ENCODE results near the gene SCAMP2. TPM values are rescaled to one million over a fixed set of nuclear protein-coding genes. Genes with fewer than 3 reads are reported as not detected.

Gene SCAMP2
- total RNA-seq, 1 experiment from 2014 or later = 94.4 TPM

DNA sequence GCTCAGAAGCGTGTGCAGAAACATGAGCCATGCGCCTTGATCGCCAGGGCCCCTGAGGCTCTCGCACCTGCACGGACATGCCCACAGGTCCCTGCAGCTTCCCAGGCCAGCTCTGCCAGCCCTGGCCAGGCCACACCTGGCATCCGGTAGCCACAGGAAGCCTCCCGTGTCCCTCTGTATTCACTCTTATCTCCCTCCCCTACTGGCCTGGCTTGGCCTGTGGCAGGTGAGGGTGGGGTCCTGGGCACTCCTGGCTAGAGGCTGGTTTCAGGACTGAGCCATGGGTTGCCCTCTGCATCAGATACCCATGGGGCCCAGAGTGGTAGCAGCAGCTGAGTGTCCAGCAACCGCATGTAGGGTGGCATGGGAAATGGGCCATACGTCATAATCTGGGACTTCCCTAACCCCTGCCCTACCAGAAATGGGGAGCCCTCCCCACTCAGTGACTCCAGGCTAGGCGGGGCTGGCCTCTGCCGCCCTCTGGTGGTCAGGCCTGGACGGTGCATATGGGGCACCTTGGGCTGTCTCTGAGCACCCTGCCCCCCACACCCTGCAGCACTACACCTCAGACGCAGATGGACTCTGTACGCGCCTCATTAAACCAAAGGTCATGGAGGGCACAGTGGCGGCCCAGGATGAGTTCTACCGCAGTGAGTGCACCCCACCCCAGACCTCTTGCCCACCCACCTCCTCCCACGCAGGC, 73.2 kb downstream of the SCAMP2 start:
- POLR2A ChIA-PET (ENCODE audit: low non-redundant PET) = no interaction called here
- peaks cover 40% of the 10 kb centered on the region for H3K36me3 ChIP-seq (ENCODE audit: insufficient read depth, low read length, poor library complexity, severe bottlenecking)
- TF ChIP-seq EZH2 (IDR thresholded peaks at IDR 0.05; ENCODE audit: borderline replicate concordance, low read depth, low read length, poor library complexity, severe bottlenecking) = no peak
- TF ChIP-seq, protein P1, sequence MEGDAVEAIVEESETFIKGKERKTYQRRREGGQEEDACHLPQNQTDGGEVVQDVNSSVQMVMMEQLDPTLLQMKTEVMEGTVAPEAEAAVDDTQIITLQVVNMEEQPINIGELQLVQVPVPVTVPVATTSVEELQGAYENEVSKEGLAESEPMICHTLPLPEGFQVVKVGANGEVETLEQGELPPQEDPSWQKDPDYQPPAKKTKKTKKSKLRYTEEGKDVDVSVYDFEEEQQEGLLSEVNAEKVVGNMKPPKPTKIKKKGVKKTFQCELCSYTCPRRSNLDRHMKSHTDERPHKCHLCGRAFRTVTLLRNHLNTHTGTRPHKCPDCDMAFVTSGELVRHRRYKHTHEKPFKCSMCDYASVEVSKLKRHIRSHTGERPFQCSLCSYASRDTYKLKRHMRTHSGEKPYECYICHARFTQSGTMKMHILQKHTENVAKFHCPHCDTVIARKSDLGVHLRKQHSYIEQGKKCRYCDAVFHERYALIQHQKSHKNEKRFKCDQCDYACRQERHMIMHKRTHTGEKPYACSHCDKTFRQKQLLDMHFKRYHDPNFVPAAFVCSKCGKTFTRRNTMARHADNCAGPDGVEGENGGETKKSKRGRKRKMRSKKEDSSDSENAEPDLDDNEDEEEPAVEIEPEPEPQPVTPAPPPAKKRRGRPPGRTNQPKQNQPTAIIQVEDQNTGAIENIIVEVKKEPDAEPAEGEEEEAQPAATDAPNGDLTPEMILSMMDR (conservative IDR thresholded peaks at IDR 0.05; ENCODE audit: low read depth, low read length) = peak; percentile 93
- DNase-seq (ENCODE audit: low spot score) = peak; percentile 69
- H3K4me3 ChIP-seq (ENCODE audit: low read depth, low read length, poor library complexity, severe bottlenecking) = no peak overlapping the region
- no peaks in the 10 kb centered on the region for H3K27me3 ChIP-seq (replicated peaks; ENCODE audit: insufficient read depth, low read depth, low read length, poor library complexity)
- intact Hi-C loops (cut with micrococcal nuclease; ENCODE audit: unreplicated experiment) = loop anchor here (1.0 kb wide), 1 partner anchor 29 kb away; no protein-coding TSS in a partner anchor
- no peak overlapping the region for H3K27ac ChIP-seq (ENCODE audit: low read depth, low read length, poor library complexity, severe bottlenecking)
- no peaks in the 10 kb centered on the region for H3K9me3 ChIP-seq (ENCODE audit: low read depth, low read length, poor library complexity, severe bottlenecking)
- CTCF ChIA-PET = interaction anchor here (0.7 to 1.8 kb wide), 2 partner anchors 29 to 680 kb away, joined by 6 to 8 read pairs; no protein-coding TSS in a partner anchor
- no peaks in the 10 kb centered on the region for H3K4me1 ChIP-seq (ENCODE audit: insufficient read depth, low read length, poor library complexity, severe bottlenecking)
- no TSS peak for BruUV-seq (replicated peaks)

GRCh38 chr15:74799255-74799855, 73.8 kb downstream of the SCAMP2 start:
- Histone ChIP-seq H3K4me3 (ENCODE audit: low read depth, low read length, poor library complexity, severe bottlenecking) (no peak overlapping the region), H3K9me3 (ENCODE audit: low read depth, low read length, poor library complexity, severe bottlenecking) (no peaks in the 10 kb centered on the region), H3K36me3 (ENCODE audit: insufficient read depth, low read length, poor library complexity, severe bottlenecking) (peaks cover 40% of the 10 kb centered on the region), H3K4me1 (ENCODE audit: insufficient read depth, low read length, poor library complexity, severe bottlenecking) (no peaks in the 10 kb centered on the region), H3K27ac (ENCODE audit: low read depth, low read length, poor library complexity, severe bottlenecking) (no peak overlapping the region), H3K27me3 (replicated peaks; ENCODE audit: insufficient read depth, low read depth, low read length, poor library complexity) (no peaks in the 10 kb centered on the region)
- no peak for DNase-seq (ENCODE audit: low spot score)
- POLR2A ChIA-PET (ENCODE audit: low non-redundant PET) = no interaction called here
- BruUV-seq (replicated peaks) = no TSS peak
- CTCF ChIA-PET = interaction anchor here (1.8 kb wide), 1 partner anchor 29 kb away, joined by 8 read pairs; no protein-coding TSS in a partner anchor
- intact Hi-C loops (cut with micrococcal nuclease; ENCODE audit: unreplicated experiment) = no loop called here
- TF ChIP-seq, protein P1 (conservative IDR thresholded peaks at IDR 0.05; ENCODE audit: low read depth, low read length) = no peak
- no peak for TF ChIP-seq EZH2 (IDR thresholded peaks at IDR 0.05; ENCODE audit: borderline replicate concordance, low read depth, low read length, poor library complexity, severe bottlenecking)

GRCh38 chr15:74798388-74799254, 74.5 kb downstream of the SCAMP2 start:
- no peaks in the 10 kb centered on the region for H3K27me3 ChIP-seq (replicated peaks; ENCODE audit: insufficient read depth, low read depth, low read length, poor library complexity)
- intact Hi-C loops (cut with micrococcal nuclease; ENCODE audit: unreplicated experiment) = no loop called here
- DNase-seq (ENCODE audit: low spot score) = no peak
- TF ChIP-seq, protein P1 (conservative IDR thresholded peaks at IDR 0.05; ENCODE audit: low read depth, low read length) = no peak
- TF ChIP-seq EZH2 (IDR thresholded peaks at IDR 0.05; ENCODE audit: borderline replicate concordance, low read depth, low read length, poor library complexity, severe bottlenecking) = no peak
- no TSS peak for BruUV-seq (replicated peaks)
- no peak overlapping the region for H3K4me3 ChIP-seq (ENCODE audit: low read depth, low read length, poor library complexity, severe bottlenecking)
- no peak overlapping the region for H3K27ac ChIP-seq (ENCODE audit: low read depth, low read length, poor library complexity, severe bottlenecking)
- H3K4me1 ChIP-seq (ENCODE audit: insufficient read depth, low read length, poor library complexity, severe bottlenecking) = no peaks in the 10 kb centered on the region
- CTCF ChIA-PET = interaction anchor here (1.8 kb wide), 1 partner anchor 28 kb away, joined by 8 read pairs; no protein-coding TSS in a partner anchor
- POLR2A ChIA-PET (ENCODE audit: low non-redundant PET) = no interaction called here
- H3K36me3 ChIP-seq (ENCODE audit: insufficient read depth, low read length, poor library complexity, severe bottlenecking) = peaks cover 40% of the 10 kb centered on the region
- H3K9me3 ChIP-seq (ENCODE audit: low read depth, low read length, poor library complexity, severe bottlenecking) = no peaks in the 10 kb centered on the region
